HG03196 (cell line): ENCODE measurements around the gene CDC34.

Source experiments
- ATAC-seq: cut with Tn5 transposase; IDR thresholded peaks from one replicate; pipeline ENCODE4 v1.9.1; 2021; ENCODE audit not compliant: unreplicated experiment

CDC34 gene

DNA sequence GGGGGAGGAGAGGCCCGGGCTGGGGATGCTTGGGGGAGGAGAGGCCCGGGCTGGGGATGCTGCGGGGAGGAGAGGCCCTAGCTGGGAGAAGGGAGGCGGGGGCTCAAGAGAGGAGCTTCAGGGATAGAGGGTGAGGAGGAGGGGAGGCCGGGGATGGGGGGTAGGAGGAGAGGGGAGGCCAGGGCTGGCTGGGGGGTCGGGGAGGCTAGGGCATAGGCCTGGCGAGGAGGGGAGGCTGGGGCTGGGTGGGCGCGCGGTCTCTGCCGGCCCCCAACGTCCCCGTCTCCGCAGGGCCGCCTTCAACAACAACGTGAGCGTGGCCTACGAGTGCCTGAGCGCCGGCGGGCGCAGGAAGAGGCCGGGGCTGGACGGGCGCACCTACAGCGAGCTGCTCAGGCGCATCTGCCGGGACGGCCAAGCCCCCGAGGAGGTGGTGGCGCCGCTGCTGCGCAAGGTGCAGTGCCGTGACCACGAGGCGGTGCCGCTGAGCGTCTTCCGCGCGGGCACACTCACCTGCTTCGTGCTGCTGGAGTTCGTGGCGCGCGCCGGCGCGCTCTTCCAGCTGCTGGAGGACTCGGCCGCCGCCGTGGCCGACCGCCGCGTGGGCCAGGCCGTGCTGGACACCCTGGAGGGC is 12.8 kb upstream of the CDC34 start:
- ATAC-seq = no peak

DNA sequence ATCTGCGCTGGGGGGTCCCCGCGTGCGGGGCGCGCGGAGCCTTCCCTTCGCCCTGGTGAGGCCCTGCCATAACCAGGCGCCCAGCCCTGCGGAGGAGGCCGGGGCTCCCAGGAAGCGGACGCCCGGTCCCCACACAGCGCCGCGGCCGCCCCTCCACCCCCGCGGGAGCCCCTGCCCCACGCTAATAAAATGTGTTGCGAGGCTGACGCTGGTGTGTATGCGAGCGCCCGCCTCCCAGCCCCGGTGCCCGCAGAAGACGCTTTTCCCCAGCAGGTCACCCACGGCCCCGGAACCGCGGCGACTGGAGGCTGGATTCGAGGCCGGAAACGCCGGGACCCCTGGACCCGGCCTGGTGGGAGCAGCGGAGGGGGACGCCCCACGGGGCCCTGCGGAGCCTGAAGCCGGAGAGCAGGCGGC is 12.1 kb upstream of the CDC34 start:
- ATAC-seq = no peak

DNA sequence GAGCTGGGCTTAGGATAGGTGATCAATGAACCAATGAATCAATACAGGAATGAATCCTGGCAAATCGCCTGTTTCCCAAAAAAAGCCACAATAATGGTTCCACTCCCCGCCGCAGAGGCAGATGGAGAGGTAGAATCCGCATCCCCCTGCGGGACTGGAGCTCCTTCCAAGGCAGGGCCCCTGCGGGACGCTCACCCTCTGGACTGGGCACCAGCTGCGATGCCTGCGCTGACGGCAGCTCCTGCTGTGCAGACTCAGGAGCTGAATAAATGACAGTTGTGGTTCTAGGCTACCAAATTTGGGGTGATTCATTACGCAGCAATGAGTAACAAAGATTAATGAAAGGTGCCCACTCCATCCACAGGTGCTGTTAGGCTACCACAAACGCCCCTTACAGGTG is 8.8 kb upstream of the CDC34 start:
- ATAC-seq = no peak

DNA sequence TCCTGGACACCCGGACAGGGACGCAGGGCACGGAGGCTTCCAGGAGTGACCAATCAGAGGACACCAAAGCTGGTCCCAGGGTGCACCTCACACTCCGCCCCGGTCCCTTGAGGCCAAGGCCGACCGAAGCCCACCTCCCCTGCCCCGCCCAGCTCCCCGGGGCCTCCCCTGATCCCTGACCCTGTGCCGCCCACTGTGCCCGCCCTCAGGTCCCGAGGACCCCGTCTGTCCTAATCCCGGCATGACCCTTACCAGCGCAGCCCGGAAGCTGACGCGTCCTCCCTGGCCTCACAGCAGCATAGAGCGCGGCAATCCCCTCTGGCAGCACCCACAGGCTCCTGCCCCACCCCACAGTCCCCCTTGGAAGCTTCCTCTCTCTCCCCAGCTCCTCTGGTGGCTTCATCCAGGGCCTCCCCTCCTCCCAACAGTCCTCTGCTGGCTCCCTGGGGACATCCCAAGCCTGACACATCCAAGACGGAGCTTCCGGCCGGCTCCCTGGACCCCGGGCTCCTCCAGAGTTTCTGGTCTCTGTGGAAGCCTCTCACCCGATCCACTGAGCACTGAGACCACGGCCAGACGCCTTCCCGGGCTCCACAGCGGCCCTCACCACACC is 7.4 kb upstream of the CDC34 start:
- ATAC-seq = no peak

DNA sequence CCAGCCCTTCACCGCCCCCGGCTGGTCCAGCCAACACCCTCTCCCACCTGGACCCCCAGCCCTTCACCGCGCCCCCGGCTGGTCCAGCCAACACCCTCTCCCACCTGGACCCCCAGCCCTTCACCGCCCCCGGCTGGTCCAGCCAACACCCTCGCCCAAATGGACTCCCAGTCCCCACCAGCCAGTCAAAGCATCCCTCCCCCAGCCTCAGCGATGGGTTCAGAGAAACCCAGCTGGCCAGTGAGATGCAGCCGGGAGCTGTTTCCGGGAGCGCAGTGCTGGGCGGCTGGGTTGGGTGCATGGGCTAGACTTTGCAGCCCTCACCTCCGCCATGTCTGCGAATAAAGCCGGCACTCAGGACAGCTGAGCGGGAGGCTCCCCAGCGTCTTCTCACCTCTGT is 6.5 kb upstream of the CDC34 start:
- no peak for ATAC-seq

DNA sequence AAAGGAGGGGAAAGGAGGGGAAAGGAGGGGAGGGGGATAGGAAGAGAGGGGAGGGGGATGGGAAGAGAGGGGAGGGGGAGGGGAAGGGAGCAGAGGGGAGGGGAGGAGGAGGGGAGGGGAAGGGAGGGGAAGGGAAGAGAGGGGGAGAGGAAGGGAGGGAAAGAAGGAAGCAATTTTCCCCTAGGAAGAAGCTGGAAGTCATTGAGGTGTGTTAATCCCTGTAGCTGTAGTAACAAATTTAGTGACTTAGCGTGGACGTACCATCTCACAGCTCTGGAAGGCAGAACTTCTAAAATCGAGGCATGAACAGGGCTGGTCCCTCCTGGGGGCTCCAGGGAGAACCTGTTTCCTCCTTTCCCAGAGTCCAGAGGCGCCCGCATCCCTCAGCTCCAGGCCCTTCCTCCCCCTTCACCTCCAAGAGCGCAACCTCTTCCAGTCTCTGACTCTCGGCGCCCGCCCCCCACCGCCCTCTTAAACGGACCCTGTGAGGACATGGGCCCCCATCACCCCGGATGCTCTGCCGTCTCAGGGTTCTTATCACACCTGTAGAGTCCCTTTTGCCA is 5.6 kb upstream of the CDC34 start:
- ATAC-seq = no peak

DNA sequence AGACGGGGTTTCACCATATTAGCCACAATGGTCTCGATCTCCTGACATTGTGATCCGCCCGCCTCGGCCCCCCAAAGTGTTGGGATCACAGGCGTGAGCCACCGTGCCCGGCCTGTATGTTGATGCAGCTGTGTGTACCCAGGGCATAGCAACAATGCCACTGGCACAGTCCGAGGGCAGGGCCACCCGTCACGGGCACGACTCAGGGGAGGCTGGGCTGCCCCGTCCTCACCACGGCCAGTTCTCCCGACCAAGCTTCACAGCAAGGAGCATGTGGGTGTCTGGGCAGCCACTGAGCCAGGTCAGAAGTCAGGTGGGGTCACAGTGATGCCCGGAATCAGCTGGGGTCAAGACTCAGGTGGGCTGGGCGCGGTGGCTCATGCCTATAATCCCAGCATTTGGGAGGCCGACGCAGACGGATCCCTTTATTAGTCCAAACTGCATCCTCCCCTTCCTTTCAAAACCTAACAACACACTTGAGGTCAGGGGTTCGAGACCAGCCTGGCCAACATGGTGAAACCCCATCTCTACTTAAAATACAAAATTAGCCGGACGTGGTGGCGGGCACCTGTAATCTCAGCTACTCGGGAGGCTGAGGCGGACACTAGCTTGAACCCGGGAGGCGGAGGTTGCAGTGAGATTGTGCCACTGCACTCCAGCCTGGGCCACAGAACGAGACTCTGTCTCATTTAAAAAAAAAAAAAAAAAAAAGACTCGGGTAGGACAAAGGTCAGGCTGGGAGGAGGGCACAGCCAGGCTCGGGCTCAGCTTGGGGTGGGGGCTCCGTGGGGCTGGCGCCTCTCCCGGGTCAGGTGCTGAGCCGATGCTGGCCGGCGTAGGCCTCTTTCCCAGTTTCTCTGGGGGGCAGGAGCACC is 1.2 kb upstream of the CDC34 start:
- ATAC-seq = no peak

DNA sequence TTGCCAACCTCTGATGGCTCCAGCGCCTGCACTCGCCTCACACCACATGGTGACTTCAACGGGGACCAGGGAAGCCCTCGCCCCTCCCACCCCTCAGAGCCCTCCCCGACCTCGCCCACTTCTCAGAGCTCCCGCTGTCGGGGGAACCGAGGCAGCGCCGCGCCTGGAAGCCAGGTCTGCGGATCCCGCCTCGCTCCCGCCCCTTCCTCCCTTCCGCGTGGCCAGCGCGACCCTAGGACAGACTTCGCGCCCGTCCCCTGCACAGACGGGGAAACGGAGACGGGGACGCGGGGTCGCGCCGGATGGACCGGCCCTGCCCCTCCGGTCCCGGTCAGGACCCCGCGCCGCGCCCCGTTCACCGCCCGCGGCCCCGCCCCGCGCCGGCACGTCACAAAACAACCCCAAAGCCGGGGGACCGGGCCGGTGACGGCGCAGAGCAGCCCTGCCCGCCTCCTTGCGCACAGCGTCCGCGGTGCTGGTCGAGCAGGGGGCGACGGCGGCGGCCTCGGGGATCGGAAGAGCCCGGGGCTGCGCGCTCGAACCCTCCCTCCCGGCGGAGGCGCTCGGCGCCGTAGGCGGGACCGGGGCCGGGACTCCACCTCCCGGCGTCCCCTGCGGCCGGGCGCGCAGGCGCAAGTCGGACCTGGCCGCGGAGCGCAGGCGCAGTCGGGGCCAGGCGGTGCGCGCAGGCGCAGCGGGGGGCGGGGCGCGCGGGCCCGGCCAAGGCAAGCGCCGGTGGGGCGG is 379 bp upstream of the CDC34 start:
- ATAC-seq = peak; percentile 51

DNA sequence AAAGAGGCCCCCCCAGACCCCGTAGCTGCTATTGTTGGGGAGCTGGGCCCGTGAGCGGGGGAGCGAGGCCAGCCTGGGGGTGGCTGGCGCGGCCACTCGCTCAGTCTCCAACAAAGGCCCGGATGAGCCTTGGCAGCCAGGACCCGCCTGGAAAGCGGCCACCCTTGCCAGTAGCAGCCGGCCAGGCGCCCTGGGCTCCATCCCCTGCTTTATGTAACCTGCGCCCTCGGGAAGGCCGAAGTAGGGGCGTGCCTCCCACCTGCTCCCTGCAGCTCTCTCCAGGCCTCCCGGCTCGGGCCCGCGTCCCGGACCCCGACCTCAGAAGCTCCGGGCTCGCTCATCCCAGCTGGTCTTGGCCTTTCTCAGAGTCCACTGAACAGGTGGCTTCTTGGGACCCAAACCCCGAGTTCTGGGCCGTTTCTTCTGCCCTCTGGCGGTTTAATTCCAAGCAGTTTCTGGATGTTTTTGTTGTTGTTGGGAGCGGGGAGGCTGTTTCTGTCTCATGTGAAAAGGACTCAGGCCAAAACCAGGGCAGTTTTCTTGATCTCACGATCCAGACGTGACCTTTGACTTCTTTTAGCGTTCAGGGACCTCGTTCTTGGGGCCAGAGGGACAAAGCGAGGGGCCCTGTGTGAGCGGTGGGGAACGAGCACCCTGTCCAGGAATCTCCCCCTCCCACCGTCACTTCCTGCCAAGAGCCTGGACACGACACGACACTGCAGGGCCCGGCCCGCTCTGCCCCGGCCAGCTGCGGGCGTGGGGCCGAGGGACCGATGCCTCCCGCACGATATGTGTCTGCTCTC is 1.2 kb downstream of the CDC34 start:
- ATAC-seq = no peak

DNA sequence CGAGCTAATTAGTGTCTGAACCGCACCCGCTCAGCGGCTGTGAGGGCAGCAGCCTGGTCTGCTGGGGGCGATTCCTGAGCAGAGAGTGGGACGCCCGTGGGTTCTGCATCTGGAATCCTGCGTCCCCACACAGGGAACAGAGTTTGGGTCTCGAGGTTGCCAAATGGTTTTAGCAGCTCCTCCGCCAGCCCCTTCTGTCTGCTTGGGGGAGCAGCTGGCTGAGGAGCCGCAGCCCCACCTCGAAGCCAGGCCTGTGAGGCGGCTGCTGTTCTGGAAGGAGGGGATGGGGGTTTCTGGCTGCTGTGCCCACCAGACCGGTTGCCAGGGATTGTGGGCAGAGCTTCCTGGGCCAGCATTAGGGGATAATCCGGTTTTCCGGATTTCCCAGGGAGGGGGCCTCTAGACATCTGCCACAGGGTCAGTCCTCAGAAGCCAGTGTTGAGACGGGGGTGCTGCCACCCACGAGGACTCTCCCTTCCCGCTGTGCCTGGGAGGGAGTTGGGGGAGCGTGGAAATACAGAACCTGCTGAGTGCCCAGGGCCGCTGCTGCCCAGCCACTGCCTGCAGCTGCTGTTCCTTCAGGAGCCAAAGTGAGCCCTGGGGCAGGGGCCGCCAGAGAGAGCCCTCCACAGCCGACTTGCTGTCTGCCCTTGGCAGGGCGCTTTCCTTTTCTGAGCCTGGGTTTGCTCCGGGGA is 2.0 kb downstream of the CDC34 start:
- no peak for ATAC-seq

DNA sequence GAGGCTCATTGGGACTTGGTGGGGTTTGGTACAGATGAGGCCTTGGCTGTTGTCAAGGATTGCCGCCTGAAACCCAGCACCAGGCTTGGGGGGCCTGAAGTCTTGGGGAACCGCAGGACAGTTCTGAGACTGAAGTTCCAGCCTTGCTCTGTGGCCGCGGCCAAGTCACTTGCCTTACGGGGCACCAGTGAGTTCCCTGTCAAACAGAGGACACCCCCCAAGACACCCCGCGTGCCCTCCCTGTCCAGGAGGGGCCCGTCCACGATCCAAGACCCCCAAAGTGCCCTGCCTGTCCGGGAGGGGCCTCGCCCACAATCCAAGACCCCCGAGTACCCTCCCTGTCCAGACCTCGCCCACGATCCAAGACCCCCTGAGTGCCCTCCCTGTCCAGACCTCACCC is 2.5 kb downstream of the CDC34 start:
- no peak for ATAC-seq

DNA sequence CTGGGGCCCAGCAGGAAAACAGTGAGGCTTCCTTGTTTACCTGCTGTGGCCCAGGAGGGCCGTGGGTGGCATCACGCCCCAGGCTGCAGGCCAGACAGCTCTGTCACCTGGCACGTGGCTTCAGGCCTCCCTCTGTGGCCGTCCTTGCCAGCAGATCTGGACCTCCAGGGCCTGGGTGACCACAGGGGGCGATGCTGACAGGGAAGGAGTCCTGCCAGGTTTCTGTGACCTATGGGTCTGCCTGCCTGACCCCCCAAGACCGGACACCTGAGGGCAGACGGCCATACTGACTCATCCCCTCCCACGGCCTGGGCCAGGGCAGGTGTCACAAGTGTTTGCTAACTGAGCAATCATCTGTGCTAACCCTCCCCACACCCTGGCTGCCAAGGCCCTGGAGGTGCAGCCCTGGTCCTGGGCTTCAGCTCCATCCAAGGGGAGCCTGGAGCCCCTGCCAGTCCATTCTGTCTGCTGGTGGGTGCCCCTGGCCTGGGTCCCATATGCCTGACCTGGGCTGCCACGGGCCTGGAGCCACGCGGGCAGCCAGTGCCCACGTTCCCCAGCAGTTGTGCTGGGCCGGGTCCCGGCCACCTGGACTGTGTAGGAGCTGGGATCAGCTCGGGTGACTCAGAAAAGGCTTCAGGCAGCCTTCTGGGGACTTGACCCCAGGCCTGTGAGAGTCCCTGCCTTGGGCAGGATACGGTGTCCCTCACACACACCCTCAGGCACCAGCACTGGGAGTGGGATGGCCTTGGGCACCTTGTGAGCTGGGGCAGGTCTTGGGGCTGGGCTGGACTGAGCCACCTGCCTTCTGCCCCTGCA is 3.7 kb downstream of the CDC34 start:
- ATAC-seq = no peak

DNA sequence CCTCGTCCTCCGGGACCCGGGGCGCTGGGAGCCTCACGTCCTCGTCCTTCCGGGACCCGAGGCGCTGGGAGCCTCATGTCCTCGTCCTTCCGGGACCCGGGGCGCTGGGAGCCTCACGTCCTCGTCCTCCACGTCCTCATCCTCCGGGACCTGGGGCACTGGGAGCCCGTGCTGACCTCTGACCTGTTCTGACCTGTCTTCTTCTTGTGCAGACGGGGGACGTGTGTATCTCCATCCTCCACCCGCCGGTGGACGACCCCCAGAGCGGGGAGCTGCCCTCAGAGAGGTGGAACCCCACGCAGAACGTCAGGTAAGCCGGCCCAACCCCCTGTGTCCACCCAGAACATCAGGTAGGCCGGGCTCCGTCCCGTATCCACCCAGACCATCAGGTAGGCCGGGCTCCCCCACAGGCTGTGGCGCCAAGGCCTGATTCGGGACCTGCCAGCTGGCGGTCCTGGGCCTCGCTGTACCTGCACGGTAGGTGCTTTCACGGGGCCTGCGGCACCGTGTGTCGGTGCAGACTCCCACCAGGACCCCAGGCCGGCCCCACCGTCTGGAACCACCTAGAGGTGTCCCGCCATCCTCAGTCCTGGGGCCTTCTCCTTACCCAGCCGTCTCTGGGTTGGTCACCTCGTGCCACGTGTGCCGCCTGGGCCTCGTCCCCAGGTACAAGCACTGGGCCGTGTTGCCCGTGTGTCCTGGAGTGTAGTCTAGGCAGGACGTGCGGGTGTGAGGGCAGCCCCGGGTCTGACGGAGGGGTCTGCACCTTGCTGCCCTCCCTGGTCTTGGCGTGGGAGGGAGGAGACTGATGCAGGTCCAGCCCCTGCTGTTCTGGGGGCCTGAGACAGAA is 4.7 kb downstream of the CDC34 start:
- ATAC-seq = no peak

DNA sequence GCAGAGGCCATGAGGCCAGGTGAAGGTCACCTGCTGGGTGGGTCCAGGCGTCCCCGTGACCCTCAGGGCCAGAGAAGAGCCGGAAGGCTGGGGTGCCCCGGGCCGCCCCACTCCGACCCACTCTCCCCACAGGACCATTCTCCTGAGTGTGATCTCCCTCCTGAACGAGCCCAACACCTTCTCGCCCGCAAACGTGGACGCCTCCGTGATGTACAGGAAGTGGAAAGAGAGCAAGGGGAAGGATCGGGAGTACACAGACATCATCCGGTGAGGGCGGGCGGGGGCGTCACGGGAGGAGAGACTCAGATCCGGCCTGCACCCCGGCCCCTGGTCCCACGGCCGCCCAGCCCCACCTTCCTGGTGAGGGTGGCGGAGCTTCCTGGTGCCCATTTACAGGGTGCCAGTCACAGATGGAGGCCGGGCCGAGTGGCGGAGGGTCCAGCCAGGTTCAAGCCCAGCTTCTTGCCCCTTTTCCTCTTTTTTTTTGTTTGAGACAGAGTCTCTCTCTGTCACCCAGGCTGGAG is 5.4 kb downstream of the CDC34 start:
- no peak for ATAC-seq

DNA sequence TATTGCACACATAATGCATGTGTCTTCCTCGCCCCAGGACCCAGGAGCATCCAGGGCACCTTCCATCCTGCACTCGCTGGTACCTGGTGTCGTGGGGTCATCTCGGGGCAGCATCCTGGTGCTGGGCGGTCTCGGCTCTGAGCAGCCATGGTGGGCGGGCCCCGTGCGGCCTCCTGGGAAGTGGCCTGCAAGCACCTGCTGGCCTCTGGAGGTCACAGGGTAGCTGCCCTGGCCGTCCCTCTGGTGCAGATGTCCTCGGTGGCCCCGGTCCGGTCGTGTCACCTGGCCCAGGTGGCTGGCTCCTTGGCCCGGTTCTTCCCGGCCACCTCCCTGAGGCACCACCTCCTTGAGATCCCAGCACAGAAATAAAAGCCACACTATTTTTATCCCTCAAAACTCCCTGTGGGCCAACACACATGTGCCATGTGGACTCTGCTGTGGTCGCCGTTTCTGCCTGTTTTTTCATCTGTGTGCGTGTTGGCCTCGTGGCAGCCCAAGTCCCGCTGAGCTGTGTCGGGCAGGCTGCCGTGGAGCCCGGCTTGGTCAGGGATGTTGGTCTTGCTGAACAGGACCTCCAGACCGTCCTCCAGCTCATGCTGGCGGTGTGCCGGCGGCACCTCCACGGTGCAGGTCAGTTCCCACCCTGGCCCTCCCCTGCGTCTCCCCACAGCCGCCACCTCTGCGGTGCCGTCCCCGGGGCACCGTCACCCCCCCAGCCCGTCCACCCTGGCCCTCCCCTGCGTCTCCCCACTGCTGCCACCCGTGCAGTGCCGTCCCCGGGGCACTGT is 7.3 kb downstream of the CDC34 start:
- no peak for ATAC-seq

DNA sequence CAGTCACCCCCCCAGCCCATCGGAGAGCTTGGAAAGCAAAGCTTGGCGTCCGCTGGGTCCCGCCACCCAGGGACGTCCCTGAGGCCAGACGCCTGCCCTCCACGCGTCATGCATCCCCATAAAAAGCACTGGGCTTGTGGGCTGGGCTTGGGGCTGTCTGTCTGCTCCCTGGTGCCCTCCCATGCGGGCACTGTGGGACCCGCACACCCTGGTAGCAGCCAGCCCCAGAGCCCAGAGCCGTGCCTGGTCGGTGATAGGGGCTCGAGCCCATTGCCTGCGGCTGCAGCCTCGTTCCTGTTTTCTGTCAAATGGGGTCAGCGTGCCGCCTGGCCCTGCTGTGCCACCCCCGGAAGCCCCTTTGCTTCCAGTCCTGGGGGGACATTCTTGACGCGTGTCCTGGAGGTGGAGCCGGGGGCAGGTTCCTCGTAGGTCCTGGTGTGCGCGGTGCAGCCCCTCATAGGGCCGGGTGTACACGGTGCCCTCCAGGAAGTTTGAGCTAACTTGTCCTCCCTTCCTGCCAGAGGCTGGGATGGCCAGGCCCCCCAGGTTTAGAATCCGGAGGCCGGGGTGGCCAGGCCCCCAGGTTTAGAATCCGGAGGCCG is 8.0 kb downstream of the CDC34 start:
- ATAC-seq = no peak
